Measurements from ENCODE around the gene FAM222B. TPM values are rescaled to one million over a fixed set of nuclear protein-coding genes. Genes with fewer than 3 reads are reported as not detected.

Gene FAM222B
- total and polyA plus RNA-seq, 9 of the 15 experiments (the other 6 are each of a cell fraction or from before 2014, with no cell fraction given): 4.0 to 34.6 (median 7.5) TPM

DNA sequence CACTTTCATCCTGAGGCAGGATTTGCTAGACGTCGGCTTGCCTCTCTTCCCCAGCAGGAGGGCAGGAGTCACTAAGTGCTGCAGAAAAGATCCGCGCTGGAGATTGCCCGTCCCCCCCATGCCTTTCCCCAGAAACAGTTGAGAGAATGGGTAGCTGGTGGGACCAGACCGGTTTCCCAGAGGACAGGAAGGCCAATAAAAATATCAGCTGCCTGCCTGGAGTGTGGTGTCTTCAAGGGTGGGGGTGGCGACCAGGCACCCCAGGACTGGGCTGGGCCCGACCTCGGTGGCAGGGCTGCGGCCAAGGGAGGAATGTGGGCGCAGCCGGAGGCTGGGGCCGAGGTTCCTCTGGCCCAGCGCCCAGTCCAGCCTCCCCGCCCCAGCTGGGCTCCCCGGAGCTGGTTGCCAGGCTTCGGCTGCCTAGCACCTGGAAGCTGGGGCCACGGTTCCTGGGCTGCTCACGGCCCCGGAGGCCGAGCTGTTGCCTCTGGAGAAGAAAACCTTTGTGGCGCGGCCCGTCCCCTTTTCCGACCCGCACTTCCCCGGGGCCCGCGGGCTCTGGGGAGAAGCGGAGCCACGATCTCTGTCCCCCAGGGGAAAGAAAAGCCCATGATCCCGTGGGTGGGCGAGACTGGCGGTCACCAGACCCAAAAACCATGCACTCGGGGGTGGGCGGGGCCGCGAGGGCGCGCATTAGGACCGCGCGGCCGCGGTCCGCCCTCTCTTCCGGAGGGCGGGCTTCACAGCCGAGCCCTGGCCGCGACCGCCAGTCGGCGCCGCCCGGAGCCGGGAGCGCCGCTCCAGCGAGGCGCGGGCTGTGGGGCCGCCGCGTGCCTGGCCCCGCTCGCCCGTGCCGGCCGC is 99.1 kb downstream of the FAM222B start, which contains the start of gene TRAF4 (continued):
- TF ChIP-seq SETDB1 (IDR thresholded peaks at IDR 0.05; ENCODE audit: low read length): no peak
- TF ChIP-seq ZC3H11A (IDR thresholded peaks at IDR 0.05; ENCODE audit: low read depth, low read length): no peak; the same call in 1 of the 2 replicates
- peak; percentile 79 for TF ChIP-seq TBP (optimal IDR thresholded peaks at IDR 0.05; ENCODE audit: low read depth, low read length)
- TF ChIP-seq PTTG1 (tag; IDR thresholded peaks at IDR 0.05; ENCODE audit: low read depth): no peak
- TF ChIP-seq HCFC1 (IDR thresholded peaks at IDR 0.05; ENCODE audit: low read depth, low read length): peak; percentile 58; the same call in 1 of the 2 replicates
- TF ChIP-seq DMBX1 (CRISPR knock-in tag; IDR thresholded peaks at IDR 0.05; ENCODE audit: borderline replicate concordance): peak; percentile 69; the same call in 1 of the 2 replicates
- peak; percentile 73; the same call in 1 of the 2 replicates for TF ChIP-seq DPF2 (IDR thresholded peaks at IDR 0.05)
- no peak for TF ChIP-seq ZNF3 (CRISPR knock-in tag; IDR thresholded peaks at IDR 0.05)
- TF ChIP-seq ZKSCAN1 (IDR thresholded peaks at IDR 0.05; ENCODE audit: low read depth, low read length): peak; percentile 64; the same call in 1 of the 2 replicates
- TF ChIP-seq, protein P1, sequence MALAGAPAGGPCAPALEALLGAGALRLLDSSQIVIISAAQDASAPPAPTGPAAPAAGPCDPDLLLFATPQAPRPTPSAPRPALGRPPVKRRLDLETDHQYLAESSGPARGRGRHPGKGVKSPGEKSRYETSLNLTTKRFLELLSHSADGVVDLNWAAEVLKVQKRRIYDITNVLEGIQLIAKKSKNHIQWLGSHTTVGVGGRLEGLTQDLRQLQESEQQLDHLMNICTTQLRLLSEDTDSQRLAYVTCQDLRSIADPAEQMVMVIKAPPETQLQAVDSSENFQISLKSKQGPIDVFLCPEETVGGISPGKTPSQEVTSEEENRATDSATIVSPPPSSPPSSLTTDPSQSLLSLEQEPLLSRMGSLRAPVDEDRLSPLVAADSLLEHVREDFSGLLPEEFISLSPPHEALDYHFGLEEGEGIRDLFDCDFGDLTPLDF (CRISPR knock-in tag; IDR thresholded peaks at IDR 0.05): peak; percentile 68
- TF ChIP-seq JUND (IDR thresholded peaks at IDR 0.05; ENCODE audit: borderline replicate concordance, low read depth, low read length): peak; percentile 14; the same call in 1 of the 2 replicates
- no peak; the same call in 2 of the 3 replicates for TF ChIP-seq JUND (tag; IDR thresholded peaks at IDR 0.05; ENCODE audit: borderline replicate concordance, low read depth, low read length)
- peak; percentile 94 for TF ChIP-seq ETS1 (conservative IDR thresholded peaks at IDR 0.05; ENCODE audit: control insufficient read depth, low read depth, low read length)
- TF ChIP-seq, protein P2, sequence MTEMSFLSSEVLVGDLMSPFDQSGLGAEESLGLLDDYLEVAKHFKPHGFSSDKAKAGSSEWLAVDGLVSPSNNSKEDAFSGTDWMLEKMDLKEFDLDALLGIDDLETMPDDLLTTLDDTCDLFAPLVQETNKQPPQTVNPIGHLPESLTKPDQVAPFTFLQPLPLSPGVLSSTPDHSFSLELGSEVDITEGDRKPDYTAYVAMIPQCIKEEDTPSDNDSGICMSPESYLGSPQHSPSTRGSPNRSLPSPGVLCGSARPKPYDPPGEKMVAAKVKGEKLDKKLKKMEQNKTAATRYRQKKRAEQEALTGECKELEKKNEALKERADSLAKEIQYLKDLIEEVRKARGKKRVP (CRISPR knock-in tag; IDR thresholded peaks at IDR 0.05): peak; percentile 8; the same call in 1 of the 2 replicates
- no peak for TF ChIP-seq ZNF354B (CRISPR knock-in tag; IDR thresholded peaks at IDR 0.05)
- TF ChIP-seq CBX1 (IDR thresholded peaks at IDR 0.05; ENCODE audit: low read depth): peak; percentile 88; the same call in 1 of the 2 replicates
- peak in 1 of 2 experiments; percentile 95; a peak in 2 of 4 replicates for TF ChIP-seq NONO (IDR thresholded peaks at IDR 0.05; ENCODE audit: low read depth in 2 of 2, low read length in 1 of 2)
- no peak for TF ChIP-seq KLF10 (CRISPR knock-in tag; IDR thresholded peaks at IDR 0.05)
- TF ChIP-seq MXI1 (IDR thresholded peaks at IDR 0.05; ENCODE audit: low read depth, low read length): peak; percentile 67

Measured in K562 (cell line).